ENCODE results near the gene GNG3.
"Not testable (repeated sequence)": the region's sequence is repeated elsewhere in the genome, so short reads cannot be mapped to it uniquely, and the experiment has no call there.

GNG3 gene

DNA sequence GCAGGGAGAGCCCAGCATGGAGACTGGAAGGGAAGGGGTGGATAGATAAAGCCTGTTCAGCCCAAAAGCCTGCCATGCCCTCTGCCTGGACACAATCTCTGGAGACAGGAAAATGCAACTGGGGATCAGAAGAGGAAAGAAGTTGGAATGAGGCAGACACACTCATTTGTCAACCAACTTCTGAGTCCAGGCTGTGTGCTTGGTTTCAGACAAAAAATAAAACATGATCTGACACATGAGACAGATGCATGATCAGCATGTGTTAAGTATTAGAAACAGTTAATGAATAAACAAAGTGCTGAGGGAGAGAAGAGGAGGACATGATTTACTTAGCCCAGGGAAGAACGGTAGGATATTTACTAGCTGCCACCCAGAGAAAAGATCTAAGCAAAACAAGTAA lies 19.0 kb upstream of the GNG3 start:
- DNase-seq = no peak

GRCh38 chr11:62689421-62690183 lies 17.9 kb upstream of the GNG3 start, which contains the start of gene LRRN4CL:
LRRN4CL (minus strand) TSS chr11:62689530; CDS start chr11:62688508, 1,022 bp downstream.
- no peak for DNase-seq

- not testable (repeated sequence) for DNase-seq
Observed at GRCh38 chr11:62693624-62694023, 13.9 kb upstream of the GNG3 start.

- DNase-seq = peak; percentile 83
Observed at GRCh38 chr11:62694455-62695167, 12.9 kb upstream of the GNG3 start.

- DNase-seq = no peak
Observed at GRCh38 chr11:62702246-62702645, 5.2 kb upstream of the GNG3 start.

DNA sequence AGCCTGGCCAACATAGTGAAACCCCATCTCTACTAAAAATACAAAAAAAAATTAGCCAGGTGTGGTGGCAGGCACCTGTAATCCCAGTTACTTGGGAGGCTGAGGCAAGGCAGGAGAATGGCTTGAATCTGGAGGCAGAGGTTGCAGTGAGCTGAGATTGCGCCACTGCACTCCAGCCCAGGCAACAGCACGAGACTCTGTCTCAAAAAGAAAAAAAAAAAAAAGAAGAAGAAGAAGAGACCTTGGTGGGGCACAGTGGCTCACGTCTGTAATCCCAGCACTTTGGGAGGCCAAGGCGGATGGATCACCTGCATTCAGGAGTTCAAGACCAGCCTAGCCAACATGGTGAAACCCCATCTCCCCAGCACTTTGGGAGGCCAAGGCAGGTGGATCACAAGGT lies 3.6 kb upstream of the GNG3 start:
- DNase-seq = not testable (repeated sequence)

DNA sequence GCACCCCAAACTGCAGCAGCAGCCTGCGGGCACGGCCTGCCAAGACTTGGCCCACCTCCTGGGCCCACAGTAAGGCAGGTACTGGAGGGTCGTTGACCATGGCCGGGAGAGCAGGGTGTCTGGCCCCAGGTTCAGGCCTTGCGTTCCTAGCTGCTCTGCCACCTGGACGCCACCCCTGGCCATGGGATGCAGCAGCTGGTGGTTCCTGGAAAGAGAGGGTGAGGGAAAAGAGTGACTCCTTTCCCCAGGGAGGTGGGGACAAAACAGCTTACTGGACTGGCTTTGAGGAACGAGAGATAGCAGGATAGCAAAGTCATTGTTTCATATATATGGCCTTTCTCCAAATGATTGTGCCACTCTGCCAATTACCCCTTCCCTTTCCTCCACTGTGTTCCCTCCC lies 2.1 kb upstream of the GNG3 start:
- no peak for DNase-seq

GRCh38 chr11:62705880-62706849 lies 1.3 kb upstream of the GNG3 start:
- peak; percentile 95 for DNase-seq

GRCh38 chr11:62706850-62707247 lies 627 bp upstream of the GNG3 start:
- no peak for DNase-seq

GRCh38 chr11:62708392-62708791 lies 916 bp downstream of the GNG3 start:
- DNase-seq = no peak

DNA sequence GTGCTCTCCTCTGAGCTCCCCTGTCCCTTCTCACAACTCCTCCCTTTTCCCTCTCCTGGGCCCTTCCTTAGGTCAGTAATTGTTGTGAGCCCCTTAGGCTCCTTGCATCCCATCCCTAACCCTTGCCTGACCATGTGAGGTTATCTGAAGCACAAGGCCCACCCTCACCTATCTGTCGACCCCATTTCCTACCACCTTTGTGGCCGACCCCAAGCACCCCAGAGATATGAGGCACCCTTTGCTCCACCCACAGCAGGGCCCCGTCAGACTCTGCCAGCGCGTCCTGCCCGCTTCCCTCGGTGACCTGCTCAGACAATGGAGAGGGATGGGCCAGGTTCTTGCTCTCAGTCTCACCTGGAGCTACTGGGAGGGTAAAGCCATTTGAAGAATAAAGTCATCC lies 1.3 kb downstream of the GNG3 start:
- peak; percentile 58 for DNase-seq

GRCh38 chr11:62709247-62710000 lies 1.9 kb downstream of the GNG3 start:
- peak; percentile 98 for DNase-seq

GRCh38 chr11:62710001-62710345 lies 2.5 kb downstream of the GNG3 start:
- no peak for DNase-seq

DNA sequence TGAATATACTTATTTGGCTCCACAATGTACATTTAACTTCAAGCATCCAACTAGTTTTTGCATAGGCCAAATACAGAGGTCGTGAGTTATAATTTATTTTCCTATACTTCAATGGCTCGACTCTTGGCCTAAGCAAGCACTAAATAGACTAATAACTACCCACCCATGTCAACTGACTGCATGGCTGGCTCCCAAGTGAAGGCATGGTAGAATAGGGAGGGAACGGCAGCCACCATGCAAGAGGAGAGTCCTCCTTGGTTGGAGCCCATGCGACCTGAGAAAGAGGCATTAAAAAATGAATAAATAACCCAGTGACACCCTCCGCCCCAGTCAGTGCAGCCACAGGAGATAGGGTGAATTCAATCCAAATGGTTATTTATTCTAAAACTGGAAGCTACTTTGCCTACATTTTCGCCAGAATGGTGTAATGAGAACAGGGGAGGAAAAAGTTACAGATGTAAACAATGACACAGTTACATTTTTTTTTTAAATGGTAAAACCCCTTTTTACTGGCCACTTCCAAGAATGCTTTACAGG lies 4.9 kb downstream of the GNG3 start:
- DNase-seq = no peak

DNA sequence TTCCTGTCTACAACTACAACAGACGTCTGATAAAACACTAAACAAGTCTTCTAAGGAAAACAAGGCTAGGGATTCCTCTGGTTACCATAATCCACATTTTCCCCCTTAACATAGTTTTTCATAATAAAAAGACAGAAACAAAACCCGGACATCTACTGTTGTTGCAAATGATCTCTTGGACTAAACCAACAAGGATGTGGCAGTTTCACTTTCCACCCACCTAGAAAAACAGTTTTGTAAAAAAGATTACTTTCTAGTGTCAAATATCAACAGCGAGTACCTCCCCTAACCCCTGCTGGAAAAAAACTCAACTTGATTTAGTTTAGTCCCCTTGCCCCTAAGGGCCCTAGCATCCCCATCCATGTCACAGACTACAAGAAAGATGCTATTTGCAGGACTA lies 5.4 kb downstream of the GNG3 start:
- no peak for DNase-seq

- no peak for DNase-seq
Observed at GRCh38 chr11:62713343-62713742, 5.9 kb downstream of the GNG3 start.

DNA sequence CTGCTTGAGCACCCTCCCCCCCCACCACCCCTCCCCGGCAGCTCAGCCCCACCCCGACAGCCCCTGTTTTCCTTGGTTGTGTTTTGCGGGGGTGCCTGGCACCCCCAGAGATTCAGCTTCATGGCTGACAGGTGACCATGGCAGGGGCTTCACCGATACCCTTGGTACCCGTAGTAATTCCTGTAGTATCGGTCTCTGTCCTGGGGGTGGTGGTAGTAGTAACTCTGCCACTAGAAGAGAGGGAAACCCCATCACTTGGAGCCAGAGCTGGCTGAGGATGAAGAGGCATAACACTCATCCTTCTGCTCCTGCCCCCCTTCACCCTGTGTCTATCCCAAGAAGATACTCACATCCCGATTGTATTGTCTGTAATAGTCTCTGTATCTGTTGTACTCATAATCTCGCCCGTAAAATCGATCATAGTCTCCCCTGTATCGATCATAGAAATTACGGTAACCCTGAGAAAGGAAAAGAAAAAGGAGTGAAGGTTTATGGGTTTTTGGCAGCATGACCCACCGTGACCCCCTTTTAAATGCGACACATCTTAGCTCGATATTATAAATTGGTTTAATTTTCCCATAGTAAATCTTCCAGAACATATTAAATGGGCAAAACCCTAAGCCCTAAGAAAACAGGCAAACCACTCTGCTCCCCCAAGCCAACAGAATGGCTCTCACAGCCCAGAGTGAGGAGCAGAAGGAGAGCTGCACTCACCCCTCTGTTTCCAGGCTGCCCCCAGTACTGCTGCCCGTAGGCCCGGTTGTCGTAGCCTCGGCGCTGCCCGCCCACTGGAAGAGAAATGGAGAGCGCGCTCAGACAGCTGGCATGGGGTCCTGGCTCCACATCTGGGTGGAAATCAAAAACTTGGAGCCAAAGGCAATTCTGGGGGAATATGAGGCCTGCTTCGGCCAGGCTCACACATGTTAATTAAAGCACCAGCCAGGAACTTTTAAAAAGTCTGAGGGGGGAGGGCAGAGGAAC lies 8.0 kb downstream of the GNG3 start:
- no peak for DNase-seq

GRCh38 chr11:62716206-62716605 lies 8.7 kb downstream of the GNG3 start:
- no peak for DNase-seq

DNA sequence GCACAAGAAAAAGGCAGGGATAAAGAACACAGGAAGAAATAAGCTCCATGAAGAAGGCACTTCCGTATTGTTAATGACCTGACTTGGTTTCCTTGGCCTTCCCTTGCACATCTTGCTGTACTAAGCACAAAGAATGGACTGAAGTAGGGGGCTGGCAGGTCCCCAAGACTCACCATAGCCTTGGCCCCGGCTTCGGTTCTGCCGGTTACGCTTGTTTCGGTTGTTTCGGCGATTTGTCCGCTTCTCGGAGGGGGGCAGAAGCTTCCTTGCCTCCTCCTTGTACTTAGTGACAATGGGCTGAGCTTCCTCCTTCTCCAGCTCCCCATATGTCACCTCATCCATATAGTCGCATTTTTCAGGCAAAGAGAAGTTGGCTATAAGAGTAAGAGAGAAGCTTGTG lies 9.3 kb downstream of the GNG3 start:
- DNase-seq = no peak

- DNase-seq = no peak
Observed at GRCh38 chr11:62719302-62719978, 12.0 kb downstream of the GNG3 start.
